ENCODE data around the gene SLC17A4.

DNA sequence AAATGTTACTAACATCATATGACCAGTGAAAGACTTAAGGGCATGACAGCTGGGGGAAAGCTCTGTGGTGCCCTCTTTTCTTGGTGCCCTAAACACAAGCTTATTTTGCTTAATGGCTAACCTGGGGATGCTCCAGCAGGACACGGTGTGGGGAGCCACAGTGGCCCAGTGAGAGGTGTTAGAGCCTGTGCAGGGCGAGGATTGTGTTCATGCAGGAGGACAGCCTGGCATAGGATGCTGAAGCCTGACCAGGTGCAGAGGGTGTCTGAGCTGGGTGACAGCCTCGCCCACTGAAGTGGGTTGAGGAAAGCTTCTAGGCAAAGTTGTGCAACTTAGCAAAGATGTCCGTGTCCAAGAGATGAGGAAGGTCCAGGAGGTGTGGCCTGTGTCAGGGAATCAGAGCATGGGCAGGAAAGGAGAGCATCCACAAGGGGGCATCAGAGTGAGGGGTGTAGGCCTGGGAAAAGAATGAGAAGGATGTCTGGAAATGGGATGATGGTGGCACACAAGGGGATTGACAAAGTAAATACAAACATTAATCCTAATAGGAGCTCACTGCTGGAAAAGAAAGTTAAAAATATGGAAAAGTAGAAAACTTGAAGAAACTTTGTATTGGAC, 33.9 kb downstream of the SLC17A4 start:
- TF ChIP-seq, protein P1, sequence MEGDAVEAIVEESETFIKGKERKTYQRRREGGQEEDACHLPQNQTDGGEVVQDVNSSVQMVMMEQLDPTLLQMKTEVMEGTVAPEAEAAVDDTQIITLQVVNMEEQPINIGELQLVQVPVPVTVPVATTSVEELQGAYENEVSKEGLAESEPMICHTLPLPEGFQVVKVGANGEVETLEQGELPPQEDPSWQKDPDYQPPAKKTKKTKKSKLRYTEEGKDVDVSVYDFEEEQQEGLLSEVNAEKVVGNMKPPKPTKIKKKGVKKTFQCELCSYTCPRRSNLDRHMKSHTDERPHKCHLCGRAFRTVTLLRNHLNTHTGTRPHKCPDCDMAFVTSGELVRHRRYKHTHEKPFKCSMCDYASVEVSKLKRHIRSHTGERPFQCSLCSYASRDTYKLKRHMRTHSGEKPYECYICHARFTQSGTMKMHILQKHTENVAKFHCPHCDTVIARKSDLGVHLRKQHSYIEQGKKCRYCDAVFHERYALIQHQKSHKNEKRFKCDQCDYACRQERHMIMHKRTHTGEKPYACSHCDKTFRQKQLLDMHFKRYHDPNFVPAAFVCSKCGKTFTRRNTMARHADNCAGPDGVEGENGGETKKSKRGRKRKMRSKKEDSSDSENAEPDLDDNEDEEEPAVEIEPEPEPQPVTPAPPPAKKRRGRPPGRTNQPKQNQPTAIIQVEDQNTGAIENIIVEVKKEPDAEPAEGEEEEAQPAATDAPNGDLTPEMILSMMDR (IDR thresholded peaks at IDR 0.05), result peak in 5 of 6 experiments; percentile 11 to 59 (median 45)
- no peak for TF ChIP-seq POLR2A (IDR thresholded peaks at IDR 0.05)

All from thyroid gland (tissue), 4 donors.